OCI-LY3 (cell line): ENCODE results near the gene LMAN2.

ENCODE experiments used
- H2AFZ ChIP-seq: fragments of 200-600, 300-600 bp; shearing (Covaris generic); 2 replicates; pipeline ENCODE4 v1.6.0; 2014; ENCODE audit warnings: antibody characterized with exemption, low read depth, low read length
- H3K27ac ChIP-seq: fragments of 200-600, 300-600 bp; sonication (generic); 2 replicates; pipeline ENCODE4 v1.5.1; 2014; ENCODE audit warnings: mild to moderate bottlenecking, low read length, moderate library complexity, mixed read lengths
- H3K27me3 ChIP-seq: fragments of 200-600, 300-600 bp; sonication (generic); 2 replicates; pipeline ENCODE4 v1.6.1; 2014; ENCODE audit warnings: low read depth, low read length, mixed read lengths
- H3K36me3 ChIP-seq: fragments of 200-600, 300-600 bp; sonication (generic); replicated peaks from 2 replicates; pipeline ENCODE3; 2014; ENCODE audit warnings: low read depth, low read length, mixed read lengths
- H3K4me1 ChIP-seq: fragments of 300-600, 200-600 bp; sonication (generic); 2 replicates; pipeline ENCODE4 v1.6.1; 2014; ENCODE audit warnings: low read length, mixed read lengths
- H3K4me2 ChIP-seq: fragments of 200-600, 300-600 bp; sonication (generic); 2 replicates; pipeline ENCODE4 v1.6.1; 2014; ENCODE audit warnings: low read length, mixed read lengths
- H3K4me3 ChIP-seq: fragments of 300-600, 200-600 bp; sonication (generic); 2 replicates; pipeline ENCODE4 v1.5.1; 2014; ENCODE audit warnings: antibody characterized with exemption, mild to moderate bottlenecking, low read length, moderate library complexity
- H3K79me2 ChIP-seq: fragments of 300-600, 200-600 bp; shearing (Covaris generic); 2 replicates; pipeline ENCODE4 v1.6.1; 2014; ENCODE audit warnings: mild to moderate bottlenecking, low read length, mixed read lengths
- H3K9ac ChIP-seq: fragments of 300-600, 200-600 bp; shearing (Covaris generic); 2 replicates; pipeline ENCODE4 v1.6.0; 2014; ENCODE audit warnings: mild to moderate bottlenecking, low read length, moderate library complexity
- H3K9me3 ChIP-seq: fragments of 200-600, 300-600 bp; shearing (Covaris generic); 2 replicates; pipeline ENCODE4 v1.6.1; 2014; ENCODE audit warnings: low read length, mixed read lengths; ENCODE audit not compliant: insufficient read depth
- H4K20me1 ChIP-seq: fragments of 200-600, 300-600 bp; sonication (generic); 2 replicates; pipeline ENCODE4 v1.6.1; 2016; ENCODE audit warnings: low read length, mixed read lengths; ENCODE audit not compliant: insufficient read depth
- CTCF ChIP-seq: fragments of 200-600, 300-600 bp; sonication (generic); IDR thresholded peaks from 2 replicates; pipeline ENCODE4 v1.5.1; 2014; ENCODE audit warnings: antibody characterized with exemption, low read length, low read depth
- EZH2phosphoT487 ChIP-seq: fragments of 200-600 bp; shearing (Covaris generic); IDR thresholded peaks from 2 replicates; pipeline ENCODE4 v1.6.1; 2018; ENCODE audit warnings: antibody characterized with exemption, mixed run types, low read depth

The LMAN2 gene

GRCh38 chr5:177373806-177374205 is 22.3 kb upstream of the LMAN2 start:
- Histone ChIP-seq H3K9ac (no peak overlapping the region), H3K36me3 (no peaks in the 10 kb centered on the region), H3K4me1 (peaks cover 24% of the 10 kb centered on the region), H3K4me2 (no peak overlapping the region), H3K4me3 (no peak overlapping the region), H3K27me3 (no peaks in the 10 kb centered on the region), H3K27ac (no peak overlapping the region), H4K20me1 (peaks cover 6% of the 10 kb centered on the region; the same call in 1 of the 2 replicates), H3K79me2 (no peaks in the 10 kb centered on the region), H2AFZ (no peak overlapping the region), H3K9me3 (no peaks in the 10 kb centered on the region)
- TF ChIP-seq EZH2phosphoT487: no peak
- TF ChIP-seq CTCF: no peak

GRCh38 chr5:177372910-177373309 is 21.4 kb upstream of the LMAN2 start:
- no peak overlapping the region for H2AFZ ChIP-seq
- no peak overlapping the region for H3K4me2 ChIP-seq
- H3K9ac ChIP-seq: no peak overlapping the region
- no peaks in the 10 kb centered on the region for H3K9me3 ChIP-seq
- no peaks in the 10 kb centered on the region for H3K79me2 ChIP-seq
- H3K4me1 ChIP-seq: peaks cover 24% of the 10 kb centered on the region
- TF ChIP-seq CTCF: no peak
- TF ChIP-seq EZH2phosphoT487: no peak
- peaks cover 10% of the 10 kb centered on the region; the same call in 1 of the 2 replicates for H4K20me1 ChIP-seq
- H3K36me3 ChIP-seq: peaks cover 6% of the 10 kb centered on the region
- no peak overlapping the region for H3K4me3 ChIP-seq
- no peaks in the 10 kb centered on the region for H3K27me3 ChIP-seq
- no peak overlapping the region for H3K27ac ChIP-seq

- peaks cover 10% of the 10 kb centered on the region; the same call in 1 of the 2 replicates for H4K20me1 ChIP-seq
- H3K4me2 ChIP-seq: no peak overlapping the region
- H3K36me3 ChIP-seq: peaks cover 6% of the 10 kb centered on the region
- no peak overlapping the region for H2AFZ ChIP-seq
- peaks cover 24% of the 10 kb centered on the region for H3K4me1 ChIP-seq
- H3K27ac ChIP-seq: no peak overlapping the region
- H3K9me3 ChIP-seq: no peaks in the 10 kb centered on the region
- no peaks in the 10 kb centered on the region for H3K27me3 ChIP-seq
- no peak overlapping the region for H3K4me3 ChIP-seq
- TF ChIP-seq EZH2phosphoT487: no peak
- no peak for TF ChIP-seq CTCF
- H3K9ac ChIP-seq: no peak overlapping the region
- no peaks in the 10 kb centered on the region for H3K79me2 ChIP-seq
These were observed 20.8 kb upstream of the LMAN2 start for GRCh38 chr5:177372034-177372896.

GRCh38 chr5:177371120-177372033 is 19.9 kb upstream of the LMAN2 start:
- Histone ChIP-seq H3K9ac (peak overlapping the region; percentile 65), H3K4me1 (peaks cover 24% of the 10 kb centered on the region), H3K27ac (no peak overlapping the region), H3K27me3 (no peaks in the 10 kb centered on the region), H3K36me3 (peaks cover 6% of the 10 kb centered on the region), H3K79me2 (no peaks in the 10 kb centered on the region), H3K4me2 (peak overlapping the region; percentile 92), H3K9me3 (no peaks in the 10 kb centered on the region), H2AFZ (no peak overlapping the region), H3K4me3 (peak overlapping the region; percentile 94), H4K20me1 (peaks cover 10% of the 10 kb centered on the region; the same call in 1 of the 2 replicates)
- TF ChIP-seq CTCF: no peak
- no peak for TF ChIP-seq EZH2phosphoT487
